H1 (cell line): Measurements from ENCODE around the gene ANO9. TPM values are rescaled to one million over a fixed set of nuclear protein-coding genes. Genes with fewer than 3 reads are reported as not detected.

Experiments
- CTCF ChIA-PET: fragments of 300-600 bp; sonication (Branson Sonifier 250); formaldehyde crosslinking; loops from one replicate; lab custom pipeline; 2021; ENCODE audit not compliant: partially characterized antibody; lab: Charles Lee
- POLR2A ChIA-PET: fragments of 300-600 bp; sonication (Branson Sonifier 250); formaldehyde crosslinking; loops from one replicate; lab custom pipeline; 2021; ENCODE audit warnings: inconsistent platforms; ENCODE audit not compliant: partially characterized antibody; lab: Charles Lee
- DNase-seq, 2 experiments: peaks; one replicate each; pipeline versions ENCODE4 v3.0.0 to v3.0.0-alpha.2; 2010 to 2022; ENCODE audit warnings: low spot score in 2 of 2, low read depth in 1 of 2, mixed read lengths in 1 of 2
- FAIRE-seq: peaks from 2 replicates; lab custom pipeline; 2011; peaks lifted over from hg19 to GRCh38; lab: Jason Lieb, UNC
- H2AFZ ChIP-seq: 2 replicates; pipeline ENCODE4 v1.8.1; 2012; ENCODE audit warnings: low read length, inconsistent platforms
- H2AK5ac ChIP-seq: 2 replicates; pipeline ENCODE4 v1.6.1; 2013; ENCODE audit warnings: low read depth, low read length
- H2BK120ac ChIP-seq: replicated peaks from 2 replicates; pipeline ENCODE3; 2013; ENCODE audit warnings: low read depth, low read length, inconsistent platforms
- H2BK12ac ChIP-seq: 2 replicates; pipeline ENCODE4 v1.6.1; 2013; ENCODE audit warnings: low read depth, low read length
- H2BK15ac ChIP-seq: 2 replicates; pipeline ENCODE4 v1.6.1; 2013; ENCODE audit warnings: low read length
- H2BK20ac ChIP-seq: 2 replicates; pipeline ENCODE4 v1.6.1; 2013; ENCODE audit warnings: low read length
- H2BK5ac ChIP-seq: 2 replicates; pipeline ENCODE4 v1.6.1; 2013; ENCODE audit warnings: low read depth, low read length
- H3K14ac ChIP-seq: 2 replicates; pipeline ENCODE4 v1.6.1; 2013; ENCODE audit warnings: inconsistent platforms; ENCODE audit not compliant: insufficient read length
- H3K18ac ChIP-seq: 2 replicates; pipeline ENCODE4 v1.6.1; 2013; ENCODE audit warnings: low read length; ENCODE audit errors: extremely low read depth
- H3K23ac ChIP-seq: 2 replicates; pipeline ENCODE4 v1.6.1; 2013; ENCODE audit warnings: inconsistent platforms; ENCODE audit not compliant: insufficient read length
- H3K23me2 ChIP-seq: 2 replicates; pipeline ENCODE4 v1.6.1; 2013; ENCODE audit warnings: low read depth, low read length
- H3K27ac ChIP-seq: 2 replicates; pipeline ENCODE4 v1.6.1; 2011; ENCODE audit warnings: low read depth, low read length, inconsistent platforms
- H3K27me3 ChIP-seq, 4 experiments: replicated peaks in 1 of 4; 1 replicate in 1 of 4; 2 replicates in 3 of 4; pipeline versions ENCODE4 v1.6.1 to v1.8.1; 2011 to 2013; ENCODE audit warnings: low read length in 3 of 4, mild to moderate bottlenecking in 3 of 4, inconsistent platforms in 2 of 4, mixed read lengths in 2 of 4, moderate library complexity in 1 of 4; ENCODE audit not compliant: control insufficient read depth in 3 of 4, insufficient read depth in 3 of 4; ENCODE audit errors: extremely low read depth in 1 of 4
- H3K36me3 ChIP-seq, 4 experiments: 2 replicates each; pipeline versions ENCODE4 v1.6.1 to v1.8.1; 2011 to 2013; ENCODE audit warnings: mild to moderate bottlenecking in 4 of 4, low read length in 3 of 4, moderate library complexity in 2 of 4, control low read depth in 1 of 4, inconsistent platforms in 1 of 4; ENCODE audit not compliant: insufficient read depth in 4 of 4, control insufficient read depth in 2 of 4
- H3K4ac ChIP-seq: replicated peaks from 2 replicates; pipeline ENCODE3; 2013; ENCODE audit warnings: low read length, low read depth, mixed read lengths, inconsistent platforms; ENCODE audit not compliant: insufficient read length
- H3K4me1 ChIP-seq, 4 experiments: replicated peaks in 1 of 4; 1 replicate in 1 of 4; 2 replicates in 3 of 4; pipeline versions ENCODE4 v1.6.1 to v1.8.1; 2011 to 2013; ENCODE audit warnings: low read length in 3 of 4, inconsistent platforms in 2 of 4, mixed read lengths in 1 of 4; ENCODE audit not compliant: insufficient read depth in 4 of 4, control insufficient read depth in 3 of 4
- H3K4me2 ChIP-seq, 2 experiments: 2 replicates each; pipeline versions ENCODE4 v1.6.1 to v1.8.1; 2011 to 2013; ENCODE audit warnings: low read depth in 2 of 2, low read length in 2 of 2, control low read depth in 1 of 2, inconsistent platforms in 1 of 2, mild to moderate bottlenecking in 1 of 2; ENCODE audit not compliant: insufficient read depth in 1 of 2
- H3K4me3 ChIP-seq, 4 experiments: fragments of 200-600, 300-600 bp in 1 of 4; sonication (generic), shearing (Covaris generic), sonication (Bioruptor Twin) in 1 of 4; 2 replicates each; pipeline versions ENCODE4 v1.5.1 to v1.8.1; 2011 to 2016; ENCODE audit warnings: low read length in 4 of 4, low read depth in 3 of 4, control low read depth in 2 of 4, inconsistent platforms in 2 of 4, mild to moderate bottlenecking in 2 of 4, mixed read lengths in 1 of 4, moderate library complexity in 1 of 4; ENCODE audit not compliant: insufficient read depth in 2 of 4; ENCODE audit errors: extremely low read depth in 1 of 4
- H3K56ac ChIP-seq: replicated peaks from 2 replicates; pipeline ENCODE3; 2013; ENCODE audit warnings: low read depth, mild to moderate bottlenecking, mixed read lengths, low read length, inconsistent platforms; ENCODE audit not compliant: insufficient read length
- H3K79me1 ChIP-seq: 2 replicates; pipeline ENCODE4 v1.6.1; 2013; ENCODE audit warnings: low read depth, low read length, control low read depth
- H3K79me2 ChIP-seq, 2 experiments: 2 replicates each; pipeline versions ENCODE4 v1.6.1 to v1.8.1; 2012 to 2013; ENCODE audit warnings: low read length in 2 of 2, mild to moderate bottlenecking in 2 of 2, inconsistent platforms in 1 of 2; ENCODE audit not compliant: insufficient read depth in 2 of 2, control insufficient read depth in 1 of 2
- H3K9ac ChIP-seq, 4 experiments: replicated peaks in 1 of 4; 1 replicate in 1 of 4; 2 replicates in 3 of 4; pipeline versions ENCODE4 v1.6.1 to v1.8.1; 2011 to 2013; ENCODE audit warnings: low read depth in 3 of 4, low read length in 3 of 4, control low read depth in 2 of 4, mild to moderate bottlenecking in 2 of 4, moderate library complexity in 2 of 4, inconsistent platforms in 1 of 4; ENCODE audit errors: extremely low read depth in 1 of 4
- H3K9me3 ChIP-seq, 2 experiments: 2 replicates each; pipeline versions ENCODE4 v1.6.1 to v1.8.1; 2012 to 2013; ENCODE audit warnings: mild to moderate bottlenecking in 2 of 2, moderate library complexity in 2 of 2, control low read depth in 1 of 2, inconsistent platforms in 1 of 2, low read depth in 1 of 2, low read length in 1 of 2, mixed read lengths in 1 of 2; ENCODE audit not compliant: insufficient read depth in 2 of 2
- H4K20me1 ChIP-seq, 2 experiments: replicated peaks in 1 of 2; 2 replicates each; pipeline versions ENCODE3 to v1.8.1; 2011 to 2013; ENCODE audit warnings: inconsistent platforms in 2 of 2, low read length in 2 of 2, mild to moderate bottlenecking in 1 of 2; ENCODE audit not compliant: insufficient read depth in 2 of 2, control insufficient read depth in 1 of 2
- H4K5ac ChIP-seq: 2 replicates; pipeline ENCODE4 v1.6.1; 2013; ENCODE audit warnings: low read length, low read depth, mixed read lengths, inconsistent platforms; ENCODE audit not compliant: insufficient read length
- H4K8ac ChIP-seq: 2 replicates; pipeline ENCODE4 v1.8.0; 2013; ENCODE audit warnings: mild to moderate bottlenecking, moderate library complexity, low read length, inconsistent platforms; ENCODE audit not compliant: insufficient read depth; ENCODE audit errors: extremely low read depth
- H4K91ac ChIP-seq: replicated peaks from 2 replicates; pipeline ENCODE3; 2013; ENCODE audit warnings: low read length, mixed read lengths, inconsistent platforms; ENCODE audit not compliant: insufficient read length
- CBX8 ChIP-seq: fragments of 300-800, 300-1000 bp; sonication (generic); IDR thresholded peaks from 2 replicates; pipeline ENCODE4 v1.7.1; 2016; ENCODE audit warnings: low read depth, low read length, borderline replicate concordance
- HDAC2 ChIP-seq, 2 experiments: fragments of 300-600 bp in 1 of 2; sonication (generic) in 1 of 2; IDR thresholded peaks; 2 replicates each; pipeline ENCODE4 v1.6.1; 2011 to 2012; ENCODE audit warnings: low read depth in 2 of 2, low read length in 2 of 2, mild to moderate bottlenecking in 2 of 2, moderate library complexity in 2 of 2, borderline replicate concordance in 1 of 2, inconsistent platforms in 1 of 2
- RXRA ChIP-seq: IDR thresholded peaks from 2 replicates; pipeline ENCODE4 v1.6.1; 2011; ENCODE audit warnings: low read depth, mild to moderate bottlenecking, low read length, moderate library complexity; ENCODE audit not compliant: insufficient read depth
- TAF7 ChIP-seq: optimal IDR thresholded peaks from 2 replicates; pipeline ENCODE3; 2011; ENCODE audit warnings: low read depth, mild to moderate bottlenecking, inconsistent platforms, low read length, moderate library complexity, borderline replicate concordance
- WGBS, 2 experiments: shearing (Covaris generic) in 1 of 2; methylation state at CpG; one replicate each; pipeline versions ENCODE4 v1.1.6 to v1.1.7; 2013 to 2015; ENCODE audit warnings: low lambda C conversion rate in 2 of 2, mixed read lengths in 2 of 2, inconsistent platforms in 1 of 2, low coverage in 1 of 2, missing lambda C conversion rate in 1 of 2; ENCODE audit not compliant: insufficient replicate concordance in 2 of 2, insufficient coverage in 1 of 2, insufficient read length in 1 of 2; ENCODE audit errors: extremely low coverage in 1 of 2, missing lambda C conversion rate in 1 of 2; 5-methylcytosine and 5-hydroxymethylcytosine counted together
- polyA plus RNA-seq, 7 experiments: library from polyadenylated mRNA; depleted of rRNA in 3 of 7; stranded (reverse) in 5 of 7; unstranded in 2 of 7; fragments of >200 nt in 5 of 7; fragments of 200-250 nt in 2 of 7; gene quantifications; 1 replicate in 5 of 7; 2 replicates in 1 of 7; 4 replicates in 1 of 7; pipeline versions ENCODE4 v1.2.1 to v1.2.3, GENCODE V29; 2011 to 2013; ENCODE audit warnings: missing spikeins in 2 of 7, mixed read lengths in 2 of 7
- total RNA-seq: library from RNA; stranded (reverse); fragmentation: NEBNext Ultra II Directional; extraction: Animal tissue kit (Norgen Biotek cat#: 25700); gene quantifications from 2 replicates; pipeline ENCODE4 v1.2.1, GENCODE V29; 2021

The ANO9 gene
- total and polyA plus RNA-seq, 2 of the 8 experiments (the other 6 are each of a cell fraction or from before 2014, with no cell fraction given) = 20.0 to 20.7 TPM

GRCh38 chr11:419248-420005 lies 22.4 kb downstream of the ANO9 start:
- H3K4me2 ChIP-seq = no peak overlapping the region
- 90% methylated on average over 20 of the region's 20 CpGs; no CpG with 5 or more reads in 1 of the 2 experiments for WGBS, 2 experiments
- CTCF ChIA-PET = interaction anchor here (1.2 kb wide), 1 partner anchor 30 kb away, joined by 4 read pairs; no protein-coding TSS in a partner anchor
- peaks cover 5% of the 10 kb centered on the region for H3K79me1 ChIP-seq
- no peak overlapping the region for H2BK20ac ChIP-seq
- peaks cover 0 to 13% (median 4%) of the 10 kb centered on the region in 4 experiments; a peak in 5 of 7 replicates for H3K27me3 ChIP-seq
- H4K91ac ChIP-seq = no peak overlapping the region
- no peak overlapping the region for H2BK12ac ChIP-seq
- DNase-seq (peak in 1 of 2 experiments; percentile 44), FAIRE-seq (no peak)
- H4K5ac ChIP-seq = no peak overlapping the region
- POLR2A ChIA-PET = interaction anchor here (0.6 to 5.5 kb wide), 2 partner anchors 14 to 458 kb away, joined by 3 to 41 read pairs; no protein-coding TSS in a partner anchor
- no peak overlapping the region for H2BK120ac ChIP-seq
- H2AK5ac ChIP-seq = peak overlapping the region; percentile 75; the same call in 1 of the 2 replicates
- no peak overlapping the region for H2BK5ac ChIP-seq
- no peaks in the 10 kb centered on the region; a peak in 1 of 8 replicates for H3K36me3 ChIP-seq
- peaks cover 9% of the 10 kb centered on the region; the same call in 1 of the 2 replicates for H3K23me2 ChIP-seq
- peaks cover 0 to 24% (median 16%) of the 10 kb centered on the region in 4 experiments; a peak in 6 of 7 replicates for H3K4me1 ChIP-seq
- no peak overlapping the region for H2AFZ ChIP-seq
- H4K8ac ChIP-seq = no peak overlapping the region
- H4K20me1 ChIP-seq = peaks cover 3 to 5% of the 10 kb centered on the region in 2 experiments
- H3K14ac ChIP-seq = no peak overlapping the region
- H3K4me3 ChIP-seq = no peak overlapping the region
- H3K4ac ChIP-seq = no peak overlapping the region
- H2BK15ac ChIP-seq = 0 out of 2 replicates have a peak overlapping the region, but pooled peaks have one; percentile 61
- peaks cover 0 to 12% of the 10 kb centered on the region in 2 experiments; a peak in 1 of 4 replicates for H3K79me2 ChIP-seq
- H3K9ac ChIP-seq = no peak overlapping the region
- H3K9me3 ChIP-seq = no peaks in the 10 kb centered on the region
- H3K23ac ChIP-seq = no peak overlapping the region
- no peak overlapping the region for H3K56ac ChIP-seq
- no peak overlapping the region for H3K27ac ChIP-seq
- no peak overlapping the region for H3K18ac ChIP-seq
- no peak for TF ChIP-seq TAF7
- TF ChIP-seq RXRA = no peak
- no peak for TF ChIP-seq CBX8
- TF ChIP-seq HDAC2 (IDR thresholded peaks at IDR 0.05; ENCODE audit: borderline replicate concordance in 1 of 2, low read depth in 2 of 2, low read length in 2 of 2) = no peak
